Endodermal cell (in vitro differentiated cells): Measurements from ENCODE around the gene STK25. TPM values are rescaled to one million over a fixed set of nuclear protein-coding genes. Genes with fewer than 3 reads are reported as not detected.

Experiments
- DNase-seq: peaks from one replicate; pipeline ENCODE4 v3.0.0-alpha.2; 2017
- H3K27ac ChIP-seq: 2 replicates; pipeline ENCODE4 v1.5.1; 2013; ENCODE audit warnings: mild to moderate bottlenecking, low read depth, low read length, moderate library complexity
- H3K27me3 ChIP-seq: 2 replicates; pipeline ENCODE4 v1.6.1; 2013; ENCODE audit warnings: mild to moderate bottlenecking, low read length, moderate library complexity; ENCODE audit not compliant: insufficient read depth, control insufficient read depth, poor library complexity, severe bottlenecking
- H3K36me3 ChIP-seq: 2 replicates; pipeline ENCODE4 v1.7.0; 2013; ENCODE audit warnings: mild to moderate bottlenecking, low read length, moderate library complexity; ENCODE audit not compliant: control insufficient read depth, insufficient read depth
- H3K4me1 ChIP-seq: one replicate; pipeline ENCODE4 v1.7.0; 2013; ENCODE audit warnings: low read length; ENCODE audit not compliant: control insufficient read depth, insufficient read depth
- H3K4me3 ChIP-seq: 2 replicates; pipeline ENCODE4 v1.5.1; 2013; ENCODE audit warnings: mild to moderate bottlenecking, low read length, moderate library complexity
- H3K9ac ChIP-seq: 2 replicates; pipeline ENCODE4 v1.6.1; 2013; ENCODE audit warnings: mild to moderate bottlenecking, low read length, moderate library complexity; ENCODE audit not compliant: poor library complexity, severe bottlenecking; ENCODE audit errors: extremely low read depth
- H3K9me3 ChIP-seq: 2 replicates; pipeline ENCODE4 v1.6.1; 2013; ENCODE audit warnings: mild to moderate bottlenecking, low read length, moderate library complexity; ENCODE audit not compliant: control insufficient read depth
- H3K27ac Mint-ChIP-seq: 2 replicates; pipeline ENCODE4 v1.8.0; 2020; ENCODE audit warnings: mixed read lengths
- H3K27me3 Mint-ChIP-seq: 2 replicates; pipeline ENCODE4 v1.8.0; 2021; ENCODE audit warnings: mild to moderate bottlenecking, mixed read lengths; ENCODE audit not compliant: insufficient read depth
- H3K36me3 Mint-ChIP-seq: 2 replicates; pipeline ENCODE4 v1.8.0; 2020; ENCODE audit warnings: low read depth, mixed read lengths
- H3K4me1 Mint-ChIP-seq: 2 replicates; pipeline ENCODE4 v1.8.0; 2020; ENCODE audit warnings: mixed read lengths
- H3K4me3 Mint-ChIP-seq: 2 replicates; pipeline ENCODE4 v1.8.0; 2020; ENCODE audit warnings: mild to moderate bottlenecking, moderate library complexity, mixed read lengths
- H3K9me3 Mint-ChIP-seq: 2 replicates; pipeline ENCODE4 v1.8.0; 2020; ENCODE audit warnings: mild to moderate bottlenecking, mixed read lengths
- CTCF ChIP-seq: fragments of 200-600 bp; sonication (generic); conservative IDR thresholded peaks from 2 replicates; pipeline ENCODE4 v1.5.0; 2021; ENCODE audit warnings: antibody characterized with exemption, mild to moderate bottlenecking
- WGBS, 2 experiments: methylation state at CpG; one replicate each; pipeline versions ENCODE4 v1.1.5 to v1.1.7; 2013; ENCODE audit warnings: missing lambda C conversion rate in 2 of 2, mixed read lengths in 1 of 2; ENCODE audit not compliant: insufficient coverage in 1 of 2, insufficient read length in 1 of 2; 5-methylcytosine and 5-hydroxymethylcytosine counted together
- total RNA-seq, 2 donors: library from RNA; stranded (reverse); fragmentation: NEBNext Ultra II Directional in 1 of 2; extraction: Animal tissue kit (Norgen Biotek cat#: 25700) in 1 of 2; gene quantifications; 2 replicates in 1 of 2; 3 replicates in 1 of 2; pipeline ENCODE4 v1.2.1, GENCODE V29; 2021

The STK25 gene
- total RNA-seq, 2 donors from 2014 or later = 226 to 252 TPM

GRCh38 chr2:241550616-241551580, 42.5 kb upstream of the STK25 start:
- 93 to 94% methylated on average over 16 to 21 of the region's 21 CpGs for WGBS, 2 experiments
- Histone ChIP-seq H3K4me3 (no peak overlapping the region), H3K9ac (no peak overlapping the region), H3K27me3 (no peaks in the 10 kb centered on the region), H3K36me3 (no peaks in the 10 kb centered on the region), H3K4me1 (peaks cover 8% of the 10 kb centered on the region), H3K9me3 (peaks cover 2% of the 10 kb centered on the region), H3K27ac (no peak overlapping the region)
- Mint-ChIP-seq H3K4me1 (peaks cover 5% of the 10 kb centered on the region), H3K4me3 (no peak overlapping the region), H3K36me3 (no peaks in the 10 kb centered on the region), H3K27ac (no peak overlapping the region), H3K9me3 (peaks cover 4% of the 10 kb centered on the region), H3K27me3 (peaks cover 11% of the 10 kb centered on the region)
- no peak for TF ChIP-seq CTCF
- no peak for DNase-seq

GRCh38 chr2:241548451-241548835, 40.1 kb upstream of the STK25 start:
- peaks cover 8% of the 10 kb centered on the region for H3K4me1 ChIP-seq
- H3K4me1 Mint-ChIP-seq = peaks cover 5% of the 10 kb centered on the region
- no peak for TF ChIP-seq CTCF
- H3K36me3 ChIP-seq = no peaks in the 10 kb centered on the region
- H3K9me3 ChIP-seq = no peaks in the 10 kb centered on the region
- no peaks in the 10 kb centered on the region for H3K9me3 Mint-ChIP-seq
- H3K4me3 ChIP-seq = no peak overlapping the region
- DNase-seq = no peak
- no peaks in the 10 kb centered on the region for H3K27me3 ChIP-seq
- no peak overlapping the region for H3K27ac Mint-ChIP-seq
- no peak overlapping the region for H3K27ac ChIP-seq
- H3K36me3 Mint-ChIP-seq = no peaks in the 10 kb centered on the region
- no peak overlapping the region for H3K9ac ChIP-seq
- WGBS, 2 experiments = 86 to 91% methylated on average over 2 to 3 of the region's 3 CpGs
- no peak overlapping the region for H3K4me3 Mint-ChIP-seq
- peaks cover 13% of the 10 kb centered on the region for H3K27me3 Mint-ChIP-seq

- WGBS, 2 experiments = 91 to 97% methylated on average over 12 to 16 of the region's 16 CpGs
- Histone ChIP-seq H3K27me3 (peaks cover 5% of the 10 kb centered on the region), H3K4me3 (no peak overlapping the region), H3K9ac (no peak overlapping the region), H3K27ac (no peak overlapping the region), H3K36me3 (no peaks in the 10 kb centered on the region), H3K4me1 (peaks cover 8% of the 10 kb centered on the region), H3K9me3 (no peaks in the 10 kb centered on the region)
- Mint-ChIP-seq H3K9me3 (no peaks in the 10 kb centered on the region), H3K4me3 (no peak overlapping the region), H3K36me3 (no peaks in the 10 kb centered on the region), H3K4me1 (peaks cover 5% of the 10 kb centered on the region), H3K27me3 (peaks cover 19% of the 10 kb centered on the region), H3K27ac (no peak overlapping the region)
- TF ChIP-seq CTCF = no peak
- DNase-seq = peak; percentile 36
Observed at GRCh38 chr2:241547781-241548450, 39.5 kb upstream of the STK25 start.
